Activated CD8-positive, alpha-beta T cell treated with anti-CD3 and anti-CD28 coated beads for 36 hours (primary cell): ENCODE data around the gene IFNAR1. TPM values are rescaled to one million over a fixed set of nuclear protein-coding genes. Genes with fewer than 3 reads are reported as not detected.

Source experiments
- ATAC-seq: fragments of 200-7000 bp; cut with Tn5 transposase; one replicate; pipeline ENCODE4 v1.10.0; 2021; ENCODE audit warnings: mild to moderate bottlenecking, moderate library complexity
- CTCF ChIA-PET: fragments of 350-600 bp; sonication (Branson Sonifier 250); formaldehyde crosslinking; loops from one replicate; lab custom pipeline; 2021; ENCODE audit warnings: antibody characterized with exemption; lab: Charles Lee
- POLR2A ChIA-PET: fragments of 350-600 bp; sonication (Branson Sonifier 250); formaldehyde crosslinking; loops from one replicate; lab custom pipeline; 2021; ENCODE audit warnings: antibody characterized with exemption; lab: Charles Lee
- DNase-seq: peaks from one replicate; pipeline ENCODE4 v3.0.0-alpha.2; 2020
- H3K27ac Mint-ChIP-seq: one replicate; pipeline ENCODE4 v1.8.0; 2021; ENCODE audit warnings: mild to moderate bottlenecking, mixed read lengths
- H3K27me3 Mint-ChIP-seq: one replicate; pipeline ENCODE4 v1.8.0; 2021; ENCODE audit warnings: mixed read lengths
- H3K36me3 Mint-ChIP-seq: one replicate; pipeline ENCODE4 v1.8.0; 2021; ENCODE audit warnings: low read depth, mixed read lengths
- H3K4me1 Mint-ChIP-seq: one replicate; pipeline ENCODE4 v1.8.0; 2021; ENCODE audit warnings: low read depth, mixed read lengths
- H3K4me3 Mint-ChIP-seq: one replicate; pipeline ENCODE4 v1.8.0; 2021; ENCODE audit warnings: mild to moderate bottlenecking, moderate library complexity, mixed read lengths
- H3K9me3 Mint-ChIP-seq: one replicate; pipeline ENCODE4 v1.8.0; 2021; ENCODE audit warnings: mixed read lengths
- intact Hi-C: fragments of 100-400 bp; cut with micrococcal nuclease; formaldehyde crosslinking; loops from one replicate; pipeline ENCODE4 v1.10.0; 2022
- total RNA-seq, 2 experiments: library from RNA; stranded (reverse); gene quantifications; one replicate each; pipeline ENCODE4 v1.2.3, GENCODE V29; 2021
- TF ChIP-seq, protein P1 (sequence below): fragments of 200-600 bp; IDR thresholded peaks from one replicate; pipeline ENCODE4 v1.8.0; 2022; ENCODE audit warnings: antibody characterized with exemption, mild to moderate bottlenecking

Gene IFNAR1
- total RNA-seq, 2 experiments from 2014 or later = 25.6 to 30.3 TPM

- peaks cover 25% of the 10 kb centered on the region for H3K36me3 Mint-ChIP-seq
- no peak for ATAC-seq
- H3K9me3 Mint-ChIP-seq = no peaks in the 10 kb centered on the region
- no peak overlapping the region for H3K4me3 Mint-ChIP-seq
- intact Hi-C loops = loop anchor here (2.0 kb wide), 1 partner anchor 23 kb away; no protein-coding TSS in a partner anchor
- H3K27me3 Mint-ChIP-seq = no peaks in the 10 kb centered on the region
- CTCF ChIA-PET = no interaction called here
- POLR2A ChIA-PET = interaction anchor here (1.0 kb wide), 1 partner anchor 13 kb away, joined by 3 read pairs; no protein-coding TSS in a partner anchor
- TF ChIP-seq, protein P1, sequence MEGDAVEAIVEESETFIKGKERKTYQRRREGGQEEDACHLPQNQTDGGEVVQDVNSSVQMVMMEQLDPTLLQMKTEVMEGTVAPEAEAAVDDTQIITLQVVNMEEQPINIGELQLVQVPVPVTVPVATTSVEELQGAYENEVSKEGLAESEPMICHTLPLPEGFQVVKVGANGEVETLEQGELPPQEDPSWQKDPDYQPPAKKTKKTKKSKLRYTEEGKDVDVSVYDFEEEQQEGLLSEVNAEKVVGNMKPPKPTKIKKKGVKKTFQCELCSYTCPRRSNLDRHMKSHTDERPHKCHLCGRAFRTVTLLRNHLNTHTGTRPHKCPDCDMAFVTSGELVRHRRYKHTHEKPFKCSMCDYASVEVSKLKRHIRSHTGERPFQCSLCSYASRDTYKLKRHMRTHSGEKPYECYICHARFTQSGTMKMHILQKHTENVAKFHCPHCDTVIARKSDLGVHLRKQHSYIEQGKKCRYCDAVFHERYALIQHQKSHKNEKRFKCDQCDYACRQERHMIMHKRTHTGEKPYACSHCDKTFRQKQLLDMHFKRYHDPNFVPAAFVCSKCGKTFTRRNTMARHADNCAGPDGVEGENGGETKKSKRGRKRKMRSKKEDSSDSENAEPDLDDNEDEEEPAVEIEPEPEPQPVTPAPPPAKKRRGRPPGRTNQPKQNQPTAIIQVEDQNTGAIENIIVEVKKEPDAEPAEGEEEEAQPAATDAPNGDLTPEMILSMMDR = no peak
- no peak for DNase-seq
- H3K27ac Mint-ChIP-seq = no peak overlapping the region
- H3K4me1 Mint-ChIP-seq = peaks cover 15% of the 10 kb centered on the region
These were observed 33.1 kb upstream of the IFNAR1 start for GRCh38 chr21:33291686-33292085.

- TF ChIP-seq, protein P1 = no peak
- Mint-ChIP-seq H3K27ac (peak overlapping the region; percentile 13), H3K36me3 (peaks cover 25% of the 10 kb centered on the region), H3K4me3 (no peak overlapping the region), H3K27me3 (no peaks in the 10 kb centered on the region), H3K9me3 (no peaks in the 10 kb centered on the region), H3K4me1 (peaks cover 19% of the 10 kb centered on the region)
- CTCF ChIA-PET = interaction anchor here (2.6 kb wide), 1 partner anchor 96 kb away, joined by 11 read pairs; no protein-coding TSS in a partner anchor
- intact Hi-C loops = loop anchor here (2.0 kb wide), 1 partner anchor 24 kb away; no protein-coding TSS in a partner anchor
- DNase-seq (no peak), ATAC-seq (no peak)
- POLR2A ChIA-PET = no interaction called here
These were observed 32.0 kb upstream of the IFNAR1 start for GRCh38 chr21:33292724-33293123.

GRCh38 chr21:33293136-33293535 is 31.6 kb upstream of the IFNAR1 start:
- Mint-ChIP-seq H3K4me1 (peaks cover 23% of the 10 kb centered on the region), H3K9me3 (no peaks in the 10 kb centered on the region), H3K4me3 (no peak overlapping the region), H3K27me3 (no peaks in the 10 kb centered on the region), H3K36me3 (peaks cover 23% of the 10 kb centered on the region), H3K27ac (peak overlapping the region; percentile 30)
- DNase-seq (no peak), ATAC-seq (no peak)
- CTCF ChIA-PET = interaction anchor here (1.0 to 2.6 kb wide), 4 partner anchors 82 to 152 kb away, joined by 3 to 11 read pairs (median 4); no protein-coding TSS in a partner anchor
- TF ChIP-seq, protein P1 = no peak
- intact Hi-C loops = loop anchor here (2.0 kb wide), 1 partner anchor 24 kb away; no protein-coding TSS in a partner anchor
- POLR2A ChIA-PET = no interaction called here

DNA sequence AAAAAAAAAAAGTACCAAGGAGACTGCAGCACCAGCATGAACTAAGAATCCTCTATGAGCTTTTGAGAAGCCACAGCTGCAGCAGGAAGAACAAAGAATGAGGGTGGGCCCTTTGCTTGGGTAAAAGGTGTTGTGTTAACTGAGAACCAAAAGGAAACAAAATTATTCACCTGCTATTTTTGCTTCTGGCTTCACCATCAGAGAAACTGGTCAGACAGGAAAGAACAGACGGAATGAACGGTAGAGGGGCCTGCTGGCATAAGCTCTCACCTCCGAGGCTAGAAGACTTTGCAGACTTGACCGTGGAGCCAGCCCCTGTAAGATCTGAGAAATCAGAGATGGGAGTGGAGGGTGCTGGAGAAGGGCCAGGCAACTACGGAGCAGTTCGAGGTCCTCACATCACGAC is 31.0 kb upstream of the IFNAR1 start:
- CTCF ChIA-PET = interaction anchor here (1.0 to 2.6 kb wide), 7 partner anchors 9 to 151 kb away, joined by 3 to 11 read pairs (median 3); no protein-coding TSS in a partner anchor
- H3K27me3 Mint-ChIP-seq = no peaks in the 10 kb centered on the region
- TF ChIP-seq, protein P1 = no peak
- no peak overlapping the region for H3K4me3 Mint-ChIP-seq
- peaks cover 28% of the 10 kb centered on the region for H3K4me1 Mint-ChIP-seq
- DNase-seq (no peak), ATAC-seq (peak; percentile 27)
- POLR2A ChIA-PET = interaction anchor here (1.0 to 1.1 kb wide), 3 partner anchors 15 to 38 kb away, joined by 3 read pairs; no protein-coding TSS in a partner anchor
- H3K9me3 Mint-ChIP-seq = no peaks in the 10 kb centered on the region
- H3K36me3 Mint-ChIP-seq = peaks cover 16% of the 10 kb centered on the region
- peak overlapping the region; percentile 25 for H3K27ac Mint-ChIP-seq
- intact Hi-C loops = loop anchor here (2.0 kb wide), 1 partner anchor 25 kb away; no protein-coding TSS in a partner anchor

DNA sequence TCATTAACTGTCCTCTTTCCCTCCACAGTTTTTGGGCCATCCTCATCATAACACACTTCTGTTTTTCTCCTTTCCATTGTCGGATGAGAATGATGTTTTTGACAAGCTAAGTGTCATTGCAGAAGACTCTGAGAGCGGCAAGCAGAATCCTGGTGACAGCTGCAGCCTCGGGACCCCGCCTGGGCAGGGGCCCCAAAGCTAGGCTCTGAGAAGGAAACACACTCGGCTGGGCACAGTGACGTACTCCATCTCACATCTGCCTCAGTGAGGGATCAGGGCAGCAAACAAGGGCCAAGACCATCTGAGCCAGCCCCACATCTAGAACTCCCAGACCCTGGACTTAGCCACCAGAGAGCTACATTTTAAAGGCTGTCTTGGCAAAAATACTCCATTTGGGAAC is 28.6 kb upstream of the IFNAR1 start:
- H3K27ac Mint-ChIP-seq = no peak overlapping the region
- TF ChIP-seq, protein P1 = no peak
- no peaks in the 10 kb centered on the region for H3K27me3 Mint-ChIP-seq
- CTCF ChIA-PET = interaction anchor here (1.1 to 1.2 kb wide), 2 partner anchors 12 to 65 kb away, joined by 3 to 5 read pairs; no protein-coding TSS in a partner anchor
- peaks cover 14% of the 10 kb centered on the region for H3K36me3 Mint-ChIP-seq
- ATAC-seq (no peak), DNase-seq (no peak)
- H3K4me1 Mint-ChIP-seq = peaks cover 48% of the 10 kb centered on the region
- no peak overlapping the region for H3K4me3 Mint-ChIP-seq
- H3K9me3 Mint-ChIP-seq = no peaks in the 10 kb centered on the region
- intact Hi-C loops = no loop called here
- POLR2A ChIA-PET = no interaction called here
